ENCODE results near the gene USH1C.

USH1C gene

GRCh38 chr11:17573526-17573925, 29.3 kb upstream of the USH1C start:
- H2BK15ac ChIP-seq (ENCODE audit: low read length) = no peak overlapping the region
- WGBS, 2 donors (ENCODE audit: extremely low coverage in 2 of 2, insufficient read length in 2 of 2, insufficient replicate concordance in 1 of 2) = no CpG with 5 or more reads among the region's 3 CpGs

GRCh38 chr11:17572791-17573460, 28.7 kb upstream of the USH1C start:
- Histone ChIP-seq H2AFZ (ENCODE audit: low read length) (no peak overlapping the region), H3K36me3 (replicated peaks in 1 of 2; ENCODE audit: control insufficient read depth in 2 of 2, insufficient read depth in 2 of 2, low read length in 2 of 2) (no peaks in the 10 kb centered on the region), H2AK5ac (ENCODE audit: low read depth, low read length) (no peak overlapping the region), H4K91ac (ENCODE audit: low read depth, low read length, poor library complexity) (no peak overlapping the region), H4K8ac (ENCODE audit: low read depth, low read length) (peak overlapping the region; percentile 7), H3K4me3 (ENCODE audit: low read length in 2 of 2) (peak overlapping the region in 1 of 2 donors; percentile 56), H3K14ac (ENCODE audit: low read length) (no peak overlapping the region), H2BK120ac (ENCODE audit: low read depth, low read length) (no peak overlapping the region), H2BK15ac (ENCODE audit: low read length) (no peak overlapping the region), H3K9me3 (replicated peaks in 1 of 2; ENCODE audit: control insufficient read depth in 2 of 2, insufficient read depth in 1 of 2, low read depth in 1 of 2, low read length in 2 of 2) (no peaks in the 10 kb centered on the region), H3K27me3 (ENCODE audit: control insufficient read depth in 3 of 3, insufficient read depth in 3 of 3, low read depth in 1 of 3, low read length in 3 of 3) (peaks cover 0 to 25% (median 0%) of the 10 kb centered on the region in 3 experiments), H3K4me2 (ENCODE audit: insufficient read depth, low read length, poor library complexity, severe bottlenecking) (no peak overlapping the region), H3K18ac (ENCODE audit: low read length) (no peak overlapping the region), H2BK12ac (ENCODE audit: low read length) (no peak overlapping the region), H3K4me1 (ENCODE audit: control insufficient read depth in 2 of 2, insufficient read depth in 1 of 2, low read depth in 1 of 2, low read length in 2 of 2) (peaks cover 0 to 2% of the 10 kb centered on the region in 2 donors), H3K9ac (ENCODE audit: low read depth, low read length, poor library complexity) (no peak overlapping the region), H3K27ac (replicated peaks; ENCODE audit: low read length) (no peak overlapping the region), H3K4ac (ENCODE audit: low read length) (no peak overlapping the region), H2BK5ac (ENCODE audit: low read length) (no peak overlapping the region), H3K23ac (ENCODE audit: low read depth, low read length, poor library complexity) (peak overlapping the region; percentile 49), H3K79me1 (ENCODE audit: low read depth, low read length) (no peaks in the 10 kb centered on the region)
- no peak for DNase-seq (ENCODE audit: low spot score)
- WGBS, 2 donors (ENCODE audit: extremely low coverage in 2 of 2, insufficient read length in 2 of 2, insufficient replicate concordance in 1 of 2) = no CpG with 5 or more reads among the region's 20 CpGs

More at GRCh38 chr11:17573526-17573925, 29.3 kb upstream of the USH1C start:
- Histone ChIP-seq H3K23ac (ENCODE audit: low read depth, low read length, poor library complexity) (no peak overlapping the region), H2BK12ac (ENCODE audit: low read length) (no peak overlapping the region), H2AFZ (ENCODE audit: low read length) (no peak overlapping the region), H3K4me3 (ENCODE audit: low read length in 2 of 2) (no peak overlapping the region), H3K14ac (ENCODE audit: low read length) (no peak overlapping the region), H4K91ac (ENCODE audit: low read depth, low read length, poor library complexity) (no peak overlapping the region), H3K27me3 (ENCODE audit: control insufficient read depth in 3 of 3, insufficient read depth in 3 of 3, low read depth in 1 of 3, low read length in 3 of 3) (peaks cover 0 to 25% (median 0%) of the 10 kb centered on the region in 3 experiments), H3K9ac (ENCODE audit: low read depth, low read length, poor library complexity) (no peak overlapping the region), H3K79me1 (ENCODE audit: low read depth, low read length) (no peaks in the 10 kb centered on the region), H3K4ac (ENCODE audit: low read length) (no peak overlapping the region), H4K8ac (ENCODE audit: low read depth, low read length) (no peak overlapping the region), H2BK120ac (ENCODE audit: low read depth, low read length) (no peak overlapping the region), H3K4me1 (ENCODE audit: control insufficient read depth in 2 of 2, insufficient read depth in 1 of 2, low read depth in 1 of 2, low read length in 2 of 2) (peaks cover 0 to 2% of the 10 kb centered on the region in 2 donors), H3K27ac (replicated peaks; ENCODE audit: low read length) (no peak overlapping the region), H2BK5ac (ENCODE audit: low read length) (no peak overlapping the region), H3K18ac (ENCODE audit: low read length) (no peak overlapping the region), H3K4me2 (ENCODE audit: insufficient read depth, low read length, poor library complexity, severe bottlenecking) (no peak overlapping the region), H3K9me3 (replicated peaks in 1 of 2; ENCODE audit: control insufficient read depth in 2 of 2, insufficient read depth in 1 of 2, low read depth in 1 of 2, low read length in 2 of 2) (no peaks in the 10 kb centered on the region), H2AK5ac (ENCODE audit: low read depth, low read length) (no peak overlapping the region), H3K36me3 (replicated peaks in 1 of 2; ENCODE audit: control insufficient read depth in 2 of 2, insufficient read depth in 2 of 2, low read length in 2 of 2) (no peaks in the 10 kb centered on the region)
- DNase-seq (ENCODE audit: low spot score) = no peak

GRCh38 chr11:17572359-17572690, 28.1 kb upstream of the USH1C start:
- no peak overlapping the region for H2BK15ac ChIP-seq (ENCODE audit: low read length)
- WGBS, 2 donors (ENCODE audit: extremely low coverage in 2 of 2, insufficient read length in 2 of 2, insufficient replicate concordance in 1 of 2) = no CpG with 5 or more reads among the region's 3 CpGs
- DNase-seq (ENCODE audit: low spot score) = no peak

DNA sequence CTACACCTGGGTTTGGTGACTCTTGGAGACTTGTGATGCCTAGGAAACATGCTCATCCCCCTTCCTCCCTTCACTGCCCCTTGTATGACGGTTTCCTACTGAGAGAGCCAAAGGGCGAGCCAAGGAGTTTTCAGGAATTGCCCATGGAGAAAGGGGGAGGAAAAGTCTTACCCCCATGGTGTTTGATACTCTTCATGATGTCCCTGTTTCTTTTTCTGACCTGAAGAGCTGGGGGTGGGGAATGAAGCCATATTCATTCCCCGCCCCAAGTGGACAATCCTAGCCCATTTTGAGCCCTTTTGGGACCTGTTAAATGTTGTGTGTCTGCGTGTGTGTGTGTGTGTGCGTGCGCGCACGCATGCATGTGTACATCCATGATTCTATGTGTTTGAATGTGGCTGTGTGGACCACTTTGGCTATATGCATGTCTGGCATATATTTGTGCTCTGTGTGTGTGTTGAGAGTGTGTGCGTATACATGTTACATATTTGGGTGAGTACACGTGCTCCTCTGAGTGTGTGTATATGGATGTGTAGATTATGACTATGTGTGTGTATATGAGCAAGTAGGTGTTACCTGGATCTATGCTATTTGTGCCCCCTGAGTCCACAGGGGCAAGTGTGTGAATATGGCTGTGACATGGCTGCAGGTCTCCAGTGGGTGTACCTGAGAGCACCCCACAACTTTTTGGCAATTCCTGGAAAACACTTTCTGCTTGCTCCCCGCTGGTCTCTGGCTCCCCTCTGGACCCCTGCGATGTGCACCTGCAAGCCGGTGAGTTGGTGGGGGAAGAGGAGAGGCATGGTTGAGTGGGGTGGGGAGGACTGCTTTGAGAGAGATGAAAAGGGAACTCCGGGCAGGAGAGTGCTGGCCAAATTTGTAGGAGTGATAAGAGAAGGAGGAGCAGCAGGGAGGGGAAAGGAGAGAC, 27.5 kb upstream of the USH1C start:
- H3K4me1 ChIP-seq (ENCODE audit: control insufficient read depth in 2 of 2, insufficient read depth in 1 of 2, low read depth in 1 of 2, low read length in 2 of 2) = peaks cover 0 to 2% of the 10 kb centered on the region in 2 donors
- H3K14ac ChIP-seq (ENCODE audit: low read length) = no peak overlapping the region
- H3K27ac ChIP-seq (replicated peaks; ENCODE audit: low read length) = no peak overlapping the region
- no peaks in the 10 kb centered on the region for H3K79me1 ChIP-seq (ENCODE audit: low read depth, low read length)
- H2BK15ac ChIP-seq (ENCODE audit: low read length) = no peak overlapping the region
- H2BK120ac ChIP-seq (ENCODE audit: low read depth, low read length) = no peak overlapping the region
- H3K23ac ChIP-seq (ENCODE audit: low read depth, low read length, poor library complexity) = no peak overlapping the region
- no CpG with 5 or more reads among the region's 14 CpGs for WGBS, 2 donors (ENCODE audit: extremely low coverage in 2 of 2, insufficient read length in 2 of 2, insufficient replicate concordance in 1 of 2)
- no peak overlapping the region for H3K9ac ChIP-seq (ENCODE audit: low read depth, low read length, poor library complexity)
- no peaks in the 10 kb centered on the region for H3K9me3 ChIP-seq (replicated peaks in 1 of 2; ENCODE audit: control insufficient read depth in 2 of 2, insufficient read depth in 1 of 2, low read depth in 1 of 2, low read length in 2 of 2)
- no peak overlapping the region for H3K4ac ChIP-seq (ENCODE audit: low read length)
- H4K91ac ChIP-seq (ENCODE audit: low read depth, low read length, poor library complexity) = no peak overlapping the region
- no peak for DNase-seq (ENCODE audit: low spot score)
- no peak overlapping the region for H4K8ac ChIP-seq (ENCODE audit: low read depth, low read length)
- H3K36me3 ChIP-seq (replicated peaks in 1 of 2; ENCODE audit: control insufficient read depth in 2 of 2, insufficient read depth in 2 of 2, low read length in 2 of 2) = no peaks in the 10 kb centered on the region
- H3K18ac ChIP-seq (ENCODE audit: low read length) = no peak overlapping the region
- no peak overlapping the region for H2BK5ac ChIP-seq (ENCODE audit: low read length)
- no peak overlapping the region for H2AFZ ChIP-seq (ENCODE audit: low read length)
- no peak overlapping the region for H3K4me3 ChIP-seq (ENCODE audit: low read length in 2 of 2)
- H3K4me2 ChIP-seq (ENCODE audit: insufficient read depth, low read length, poor library complexity, severe bottlenecking) = no peak overlapping the region
- peaks cover 0 to 25% (median 0%) of the 10 kb centered on the region in 3 experiments for H3K27me3 ChIP-seq (ENCODE audit: control insufficient read depth in 3 of 3, insufficient read depth in 3 of 3, low read depth in 1 of 3, low read length in 3 of 3)
- no peak overlapping the region for H2AK5ac ChIP-seq (ENCODE audit: low read depth, low read length)
- H2BK12ac ChIP-seq (ENCODE audit: low read length) = no peak overlapping the region

More at GRCh38 chr11:17572359-17572690, 28.1 kb upstream of the USH1C start:
- H2BK5ac ChIP-seq (ENCODE audit: low read length) = no peak overlapping the region
- no peaks in the 10 kb centered on the region for H3K36me3 ChIP-seq (replicated peaks in 1 of 2; ENCODE audit: control insufficient read depth in 2 of 2, insufficient read depth in 2 of 2, low read length in 2 of 2)
- no peaks in the 10 kb centered on the region for H3K9me3 ChIP-seq (replicated peaks in 1 of 2; ENCODE audit: control insufficient read depth in 2 of 2, insufficient read depth in 1 of 2, low read depth in 1 of 2, low read length in 2 of 2)
- peaks cover 0 to 25% (median 0%) of the 10 kb centered on the region in 3 experiments for H3K27me3 ChIP-seq (ENCODE audit: control insufficient read depth in 3 of 3, insufficient read depth in 3 of 3, low read depth in 1 of 3, low read length in 3 of 3)
- H4K91ac ChIP-seq (ENCODE audit: low read depth, low read length, poor library complexity) = no peak overlapping the region
- no peak overlapping the region for H3K23ac ChIP-seq (ENCODE audit: low read depth, low read length, poor library complexity)
- H3K18ac ChIP-seq (ENCODE audit: low read length) = no peak overlapping the region
- peaks cover 0 to 2% of the 10 kb centered on the region in 2 donors for H3K4me1 ChIP-seq (ENCODE audit: control insufficient read depth in 2 of 2, insufficient read depth in 1 of 2, low read depth in 1 of 2, low read length in 2 of 2)
- no peak overlapping the region for H2AFZ ChIP-seq (ENCODE audit: low read length)
- H3K4ac ChIP-seq (ENCODE audit: low read length) = no peak overlapping the region
- no peak overlapping the region for H2BK120ac ChIP-seq (ENCODE audit: low read depth, low read length)
- H3K9ac ChIP-seq (ENCODE audit: low read depth, low read length, poor library complexity) = no peak overlapping the region
- no peak overlapping the region for H3K14ac ChIP-seq (ENCODE audit: low read length)
- no peak overlapping the region for H3K4me3 ChIP-seq (ENCODE audit: low read length in 2 of 2)
- H2BK12ac ChIP-seq (ENCODE audit: low read length) = no peak overlapping the region
- no peak overlapping the region for H3K4me2 ChIP-seq (ENCODE audit: insufficient read depth, low read length, poor library complexity, severe bottlenecking)
- no peak overlapping the region for H3K27ac ChIP-seq (replicated peaks; ENCODE audit: low read length)
- no peak overlapping the region for H2AK5ac ChIP-seq (ENCODE audit: low read depth, low read length)
- H3K79me1 ChIP-seq (ENCODE audit: low read depth, low read length) = no peaks in the 10 kb centered on the region
- H4K8ac ChIP-seq (ENCODE audit: low read depth, low read length) = no peak overlapping the region

Data from neuronal stem cell (in vitro differentiated cells).